SK-N-SH (cell line): Measurements from ENCODE around the gene ADAMTS4.

Experiments
- CTCF ChIP-seq: fragments of 200-600 bp; sonication (generic); IDR thresholded peaks from 2 replicates; pipeline ENCODE4 v1.6.1; 2017; ENCODE audit warnings: antibody characterized with exemption, mild to moderate bottlenecking, moderate library complexity
- POLR2AphosphoS5 ChIP-seq: IDR thresholded peaks from 2 replicates; pipeline ENCODE4 v1.6.1; 2012; ENCODE audit warnings: low read depth, low read length
- RCOR1 ChIP-seq: fragments of 150-350 bp; IDR thresholded peaks from 2 replicates; pipeline ENCODE4 v1.6.1; 2017; ENCODE audit warnings: antibody characterized with exemption, low read length

GRCh38 chr1:161161652-161162051 lies 37.2 kb downstream of the ADAMTS4 start:
- TF ChIP-seq CTCF (no peak), RCOR1 (no peak), POLR2AphosphoS5 (no peak)
